B cell (primary cell): Measurements from ENCODE around the gene PTPRN2. TPM values are rescaled to one million over a fixed set of nuclear protein-coding genes. Genes with fewer than 3 reads are reported as not detected.

Source experiments
- ATAC-seq: fragments of 200-7000 bp; cut with Tn5 transposase; one replicate; pipeline ENCODE4 v1.10.0; 2021; ENCODE audit warnings: low read depth, mild to moderate bottlenecking, moderate number of reproducible peaks, moderate library complexity
- CTCF ChIA-PET: fragments of 350-600 bp; sonication (Branson Sonifier 250); formaldehyde crosslinking; loops from one replicate; lab custom pipeline; 2021; ENCODE audit warnings: antibody characterized with exemption, inconsistent platforms; lab: Charles Lee
- POLR2A ChIA-PET: fragments of 350-600 bp; sonication (Branson Sonifier 250); formaldehyde crosslinking; loops from one replicate; lab custom pipeline; 2021; ENCODE audit warnings: antibody characterized with exemption; lab: Charles Lee
- DNase-seq: peaks from one replicate; pipeline ENCODE4 v3.0.0; 2013
- H2AFZ ChIP-seq: 2 replicates; pipeline ENCODE4 v1.6.1; 2012; ENCODE audit warnings: mild to moderate bottlenecking, low read depth, low read length; ENCODE audit not compliant: insufficient read depth, poor library complexity, severe bottlenecking
- H3K27ac ChIP-seq, 2 donors: 1 replicate in 1 of 2; 2 replicates in 1 of 2; pipeline ENCODE4 v1.5.1; 2012 to 2013; ENCODE audit warnings: low read length in 2 of 2, mild to moderate bottlenecking in 2 of 2, moderate library complexity in 1 of 2
- H3K27me3 ChIP-seq, 4 experiments: fragments of 200-600 bp in 1 of 4; sonication (generic) in 1 of 4; replicated peaks in 1 of 4; 1 replicate in 2 of 4; 2 replicates in 2 of 4; pipeline versions ENCODE4 v1.6.1 to v1.7.0; 2013 to 2016; ENCODE audit warnings: low read length in 3 of 4, mild to moderate bottlenecking in 2 of 4, mixed read lengths in 1 of 4, moderate library complexity in 1 of 4; ENCODE audit not compliant: insufficient read depth in 4 of 4, control insufficient read depth in 3 of 4; ENCODE audit errors: control extremely low read depth in 1 of 4
- H3K36me3 ChIP-seq, 2 experiments: replicated peaks in 1 of 2; 1 replicate in 1 of 2; 2 replicates in 1 of 2; pipeline versions ENCODE4 v1.6.1 to v1.7.1; 2013; ENCODE audit warnings: low read length in 1 of 2; ENCODE audit not compliant: insufficient read depth in 2 of 2, control insufficient read depth in 1 of 2; ENCODE audit errors: control extremely low read depth in 1 of 2, extremely low read depth in 1 of 2
- H3K4me1 ChIP-seq, 2 donors: fragments of 200-600 bp in 1 of 2; sonication (generic) in 1 of 2; 1 replicate in 1 of 2; 2 replicates in 1 of 2; pipeline versions ENCODE4 v1.5.1 to v1.6.1; 2013 to 2017; ENCODE audit warnings: low read length in 2 of 2; ENCODE audit not compliant: control insufficient read depth in 2 of 2, insufficient read depth in 2 of 2
- H3K4me2 ChIP-seq: replicated peaks from 2 replicates; pipeline ENCODE3; 2012; ENCODE audit warnings: mild to moderate bottlenecking, low read depth, low read length; ENCODE audit not compliant: poor library complexity, severe bottlenecking
- H3K4me3 ChIP-seq, 5 experiments: fragments of 200-600 bp in 1 of 5; sonication (generic) in 1 of 5; 1 replicate in 3 of 5; 2 replicates in 2 of 5; pipeline versions ENCODE4 v1.5.1 to v1.7.0; 2011 to 2016; ENCODE audit warnings: low read length in 4 of 5, mild to moderate bottlenecking in 4 of 5, low read depth in 2 of 5, control low read depth in 1 of 5, moderate library complexity in 1 of 5; ENCODE audit not compliant: insufficient read depth in 1 of 5; ENCODE audit errors: control extremely low read depth in 1 of 5, extremely low read depth in 1 of 5
- H3K79me2 ChIP-seq: fragments of 200-600 bp; sonication (generic); one replicate; pipeline ENCODE4 v1.6.0; 2016; ENCODE audit warnings: low read length; ENCODE audit not compliant: control insufficient read depth, insufficient read depth
- H3K9ac ChIP-seq: fragments of 200-600 bp; sonication (generic); 2 replicates; pipeline ENCODE4 v1.6.1; 2017; ENCODE audit warnings: mild to moderate bottlenecking, low read length, moderate library complexity
- H3K9me3 ChIP-seq, 3 donors: one replicate each; pipeline versions ENCODE4 v1.6.1 to v1.7.1; 2013; ENCODE audit warnings: low read length in 2 of 3; ENCODE audit not compliant: control insufficient read depth in 2 of 3, insufficient read depth in 1 of 3; ENCODE audit errors: control extremely low read depth in 1 of 3
- H4K20me1 ChIP-seq: 2 replicates; pipeline ENCODE4 v1.6.0; 2012; ENCODE audit warnings: mild to moderate bottlenecking, low read length; ENCODE audit not compliant: insufficient read depth, control insufficient read depth, poor library complexity, severe bottlenecking
- H3K27ac Mint-ChIP-seq: one replicate; pipeline ENCODE4 v1.8.0; 2021; ENCODE audit warnings: mixed read lengths
- H3K27me3 Mint-ChIP-seq: one replicate; pipeline ENCODE4 v1.8.0; 2021; ENCODE audit warnings: mixed read lengths
- H3K4me1 Mint-ChIP-seq: one replicate; pipeline ENCODE4 v1.8.0; 2021; ENCODE audit warnings: mixed read lengths
- H3K4me3 Mint-ChIP-seq: one replicate; pipeline ENCODE4 v1.8.0; 2021; ENCODE audit warnings: mixed read lengths
- H3K9me3 Mint-ChIP-seq: one replicate; pipeline ENCODE4 v1.8.0; 2022; ENCODE audit warnings: mixed read lengths; ENCODE audit not compliant: insufficient read depth
- CTCF ChIP-seq: fragments of 200-600 bp; IDR thresholded peaks from one replicate; pipeline ENCODE4 v1.8.0; 2022; ENCODE audit warnings: antibody characterized with exemption, mild to moderate bottlenecking
- EZH2 ChIP-seq: IDR thresholded peaks from 2 replicates; pipeline ENCODE4 v1.6.1; 2012; ENCODE audit warnings: borderline replicate concordance, low read depth, mild to moderate bottlenecking, moderate library complexity, low read length; ENCODE audit not compliant: insufficient read depth, poor library complexity, severe bottlenecking
- WGBS: methylation state at CpG from one replicate; pipeline ENCODE4 v1.1.5; 2013; ENCODE audit warnings: missing lambda C conversion rate; ENCODE audit not compliant: insufficient coverage; 5-methylcytosine and 5-hydroxymethylcytosine counted together
- intact Hi-C: fragments of 100-400 bp; cut with micrococcal nuclease; formaldehyde crosslinking; loops from one replicate; pipeline ENCODE4 v1.10.0; 2022
- polyA plus RNA-seq: library from polyadenylated mRNA; depleted of rRNA; stranded (reverse); fragments of >200 nt; gene quantifications from 2 replicates; pipeline ENCODE4 v1.2.3, GENCODE V29; 2012
- total RNA-seq, 2 donors: library from RNA; stranded (reverse); fragments of 120-200 nt in 1 of 2; gene quantifications; 1 replicate in 1 of 2; 2 replicates in 1 of 2; pipeline versions ENCODE4 v1.2.3 to v1.2.4, GENCODE V29; 2013 to 2022

PTPRN2 gene
- total and polyA plus RNA-seq, 2 donors (not counting 1 experiment from before 2014, with no cell fraction given): 2.0 to 5.0 TPM

- no peaks in the 10 kb centered on the region for H3K79me2 ChIP-seq
- TF ChIP-seq EZH2 (no peak), CTCF (no peak)
- H3K4me3 ChIP-seq: no peak overlapping the region
- ATAC-seq (no peak), DNase-seq (no peak)
- H3K27ac ChIP-seq: no peak overlapping the region
- no peaks in the 10 kb centered on the region for H3K27me3 ChIP-seq
- H3K4me2 ChIP-seq: no peak overlapping the region
- no peaks in the 10 kb centered on the region for H3K36me3 ChIP-seq
- WGBS: 80% methylated on average over 15 of the region's 18 CpGs
- no peaks in the 10 kb centered on the region for H4K20me1 ChIP-seq
- ChIA-PET CTCF (no interaction called here), POLR2A (no interaction called here)
- intact Hi-C loops: no loop called here
- Mint-ChIP-seq H3K27ac (no peak overlapping the region), H3K27me3 (no peaks in the 10 kb centered on the region), H3K9me3 (peaks cover 2% of the 10 kb centered on the region), H3K4me3 (no peak overlapping the region), H3K4me1 (no peaks in the 10 kb centered on the region)
- no peak overlapping the region for H2AFZ ChIP-seq
- peaks cover 0 to 35% (median 0%) of the 10 kb centered on the region in 3 donors for H3K9me3 ChIP-seq
- H3K9ac ChIP-seq: no peak overlapping the region
- H3K4me1 ChIP-seq: no peaks in the 10 kb centered on the region
Observed at GRCh38 chr7:158373476-158374133, 214.0 kb downstream of the PTPRN2 start.
